GM18526 (cell line): ENCODE results near the gene ADCY10.

Experiments
- POLR2A ChIP-seq: IDR thresholded peaks from 3 replicates; pipeline ENCODE4 v1.6.1; 2011; ENCODE audit not compliant: insufficient read length; ENCODE audit errors: extremely low read depth

The ADCY10 gene

GRCh38 chr1:167913895-167914496 is at the start of gene ADCY10:
ADCY10 (minus strand) TSS chr1:167914134; CDS start chr1:167905140, 8,994 bp downstream.
- no peak for TF ChIP-seq POLR2A

GRCh38 chr1:167957710-167958109 is 43.8 kb upstream of the ADCY10 start:
- TF ChIP-seq POLR2A = no peak

GRCh38 chr1:167955915-167956314 is 42.0 kb upstream of the ADCY10 start:
- TF ChIP-seq POLR2A = no peak

- TF ChIP-seq POLR2A = no peak
Measured at GRCh38 chr1:167950569-167950968, 36.6 kb upstream of the ADCY10 start.

- no peak for TF ChIP-seq POLR2A
Measured at GRCh38 chr1:167949785-167950184, 35.9 kb upstream of the ADCY10 start.

GRCh38 chr1:167947733-167948132 is 33.8 kb upstream of the ADCY10 start:
- TF ChIP-seq POLR2A = no peak

- TF ChIP-seq POLR2A = no peak
Measured at GRCh38 chr1:167943541-167943940, 29.6 kb upstream of the ADCY10 start.

- no peak for TF ChIP-seq POLR2A
Measured at GRCh38 chr1:167940264-167940663, 26.3 kb upstream of the ADCY10 start.

- TF ChIP-seq POLR2A = no peak
Measured at GRCh38 chr1:167938080-167938636, 24.2 kb upstream of the ADCY10 start.

GRCh38 chr1:167937709-167938010 is 23.7 kb upstream of the ADCY10 start:
- no peak for TF ChIP-seq POLR2A

GRCh38 chr1:167936930-167937708 is 23.2 kb upstream of the ADCY10 start, which contains the start of gene MPC2:
MPC2 (minus strand) TSS chr1:167937072; CDS start chr1:167935841, 1,231 bp downstream.
- TF ChIP-seq POLR2A = no peak

- peak; percentile 88 for TF ChIP-seq POLR2A
Measured at GRCh38 chr1:167936068-167936929, 22.4 kb upstream of the ADCY10 start, which contains the start of gene DCAF6. DCAF6 (plus strand) TSS chr1:167936683; CDS start chr1:167936912, 229 bp downstream.

- TF ChIP-seq POLR2A = peak; percentile 74
Measured at GRCh38 chr1:167935216-167936067, 21.5 kb upstream of the ADCY10 start.

GRCh38 chr1:167934426-167935215 is 20.7 kb upstream of the ADCY10 start:
- no peak for TF ChIP-seq POLR2A
